HFFc6 (cell line): ENCODE measurements around the gene ZFAND2B. TPM values are rescaled to one million over a fixed set of nuclear protein-coding genes. Genes with fewer than 3 reads are reported as not detected.

ENCODE experiments used
- DNase-seq: peaks from one replicate; pipeline ENCODE4 v3.0.0-alpha.2; 2018
- H3K27ac Mint-ChIP-seq: 2 replicates; pipeline ENCODE4 v1.8.0; 2020; ENCODE audit warnings: mild to moderate bottlenecking, mixed read lengths
- H3K27me3 Mint-ChIP-seq: 2 replicates; pipeline ENCODE4 v1.8.0; 2021; ENCODE audit warnings: mild to moderate bottlenecking, moderate library complexity, mixed read lengths; ENCODE audit not compliant: insufficient read depth
- H3K36me3 Mint-ChIP-seq: 2 replicates; pipeline ENCODE4 v1.8.0; 2021; ENCODE audit warnings: low read depth, mixed read lengths
- H3K4me1 Mint-ChIP-seq: 2 replicates; pipeline ENCODE4 v1.8.0; 2020; ENCODE audit warnings: low read depth, mixed read lengths
- H3K4me3 Mint-ChIP-seq: 2 replicates; pipeline ENCODE4 v1.8.0; 2020; ENCODE audit warnings: mild to moderate bottlenecking, moderate library complexity, mixed read lengths
- H3K9me3 Mint-ChIP-seq: 2 replicates; pipeline ENCODE4 v1.8.0; 2020; ENCODE audit warnings: mild to moderate bottlenecking, mixed read lengths
- CTCF ChIP-seq: fragments of 200-600 bp; sonication (generic); IDR thresholded peaks from 2 replicates; pipeline ENCODE4 v1.5.0; 2021; ENCODE audit warnings: antibody characterized with exemption, mild to moderate bottlenecking
- long read RNA-seq: library from polyadenylated mRNA; unstranded; transcript quantifications from one replicate; pipeline ENCODE4 v2.0.0, GENCODE V29; 2019
- total RNA-seq, 6 experiments: library from RNA; stranded (reverse); fragmentation: NEBNext Ultra II Directional; extraction: Animal tissue kit (Norgen Biotek cat#: 25700); gene quantifications; 2 replicates in 1 of 6; 3 replicates in 5 of 6; pipeline ENCODE4 v1.2.3, GENCODE V29; 2021

The ZFAND2B gene
- total RNA-seq, result 10 to 100 TPM; 28.8 to 39.6 (median 33.1) TPM
- long read RNA-seq, transcript ZFAND2B-201 (9 exons, 1,314 nt), result minor isoform, 8 of 33 reads
- long read RNA-seq, transcript ZFAND2B-212 (10 exons, 1,199 nt), result major isoform, 18 of 33 reads
- long read RNA-seq, partial matches to known transcripts, result 2 of 33 reads
- long read RNA-seq, other reads (novel, unspliced or antisense), result 2 of 33 reads

- Mint-ChIP-seq H3K27me3 (peaks cover 6% of the 10 kb centered on the region), H3K9me3 (0 out of 2 replicates have a peak, but pooled peaks cover 3% of the 10 kb centered on the region), H3K4me3 (peak within 1 kb of the TSS; percentile 94), H3K27ac (peak within 1 kb of the TSS; percentile 90), H3K36me3 (peaks cover 17% of the 10 kb centered on the region; the same call in 1 of the 2 replicates), H3K4me1 (peaks cover 27% of the 10 kb centered on the region)
- TF ChIP-seq CTCF, result no peak
- DNase-seq, result peak; percentile 86
Observed at GRCh38 chr2:219206328-219207133, at the start of gene ZFAND2B. Gene ZFAND2B (plus strand): TSS chr2:219206782. CDS start chr2:219206988, 206 bp downstream.

- Mint-ChIP-seq H3K27ac (no peak overlapping the region), H3K36me3 (peaks cover 5% of the 10 kb centered on the region; the same call in 1 of the 2 replicates), H3K4me3 (no peak overlapping the region), H3K9me3 (no peaks in the 10 kb centered on the region), H3K27me3 (no peaks in the 10 kb centered on the region; the same call in none of the 2 replicates), H3K4me1 (peaks cover 55% of the 10 kb centered on the region)
- TF ChIP-seq CTCF, result no peak
- no peak for DNase-seq
Observed at GRCh38 chr2:219157396-219157795, 49.2 kb upstream of the ZFAND2B start.

- TF ChIP-seq CTCF, result no peak
- no peaks in the 10 kb centered on the region for H3K9me3 Mint-ChIP-seq
- peaks cover 5% of the 10 kb centered on the region; the same call in 1 of the 2 replicates for H3K36me3 Mint-ChIP-seq
- peak overlapping the region; percentile 29; the same call in 1 of the 2 replicates for H3K27ac Mint-ChIP-seq
- peak overlapping the region; percentile 57 for H3K4me3 Mint-ChIP-seq
- no peaks in the 10 kb centered on the region; the same call in none of the 2 replicates for H3K27me3 Mint-ChIP-seq
- peaks cover 55% of the 10 kb centered on the region for H3K4me1 Mint-ChIP-seq
- DNase-seq, result no peak
Observed at GRCh38 chr2:219158025-219158424, 48.6 kb upstream of the ZFAND2B start.

GRCh38 chr2:219158586-219158985 is 48.0 kb upstream of the ZFAND2B start:
- Mint-ChIP-seq H3K27ac (peak overlapping the region; percentile 25; the same call in 1 of the 2 replicates), H3K4me3 (peak overlapping the region; percentile 57), H3K36me3 (peaks cover 5% of the 10 kb centered on the region; the same call in 1 of the 2 replicates), H3K27me3 (no peaks in the 10 kb centered on the region; the same call in none of the 2 replicates), H3K9me3 (no peaks in the 10 kb centered on the region), H3K4me1 (peaks cover 55% of the 10 kb centered on the region)
- DNase-seq, result peak; percentile 35
- TF ChIP-seq CTCF, result no peak

- DNase-seq, result no peak
- peaks cover 46% of the 10 kb centered on the region for H3K4me1 Mint-ChIP-seq
- H3K4me3 Mint-ChIP-seq, result peak overlapping the region; percentile 93
- peak overlapping the region; percentile 92 for H3K27ac Mint-ChIP-seq
- TF ChIP-seq CTCF, result no peak
- H3K9me3 Mint-ChIP-seq, result no peaks in the 10 kb centered on the region
- no peaks in the 10 kb centered on the region; the same call in none of the 2 replicates for H3K27me3 Mint-ChIP-seq
- peaks cover 5% of the 10 kb centered on the region; the same call in 1 of the 2 replicates for H3K36me3 Mint-ChIP-seq
Observed at GRCh38 chr2:219159771-219160185, 46.8 kb upstream of the ZFAND2B start.
